HG03521 (cell line): Measurements from ENCODE around the gene BTG2.
A peak's percentile ranks its signal among the peaks of the same experiment; 100 is the strongest.
"Not testable (repeated sequence)": the region's sequence is repeated elsewhere in the genome, so short reads cannot be mapped to it uniquely, and the experiment has no call there.

Experiments used
- ATAC-seq: cut with Tn5 transposase; IDR thresholded peaks from one replicate; pipeline ENCODE4 v1.9.1; 2021; ENCODE audit warnings: mild to moderate bottlenecking, moderate library complexity; ENCODE audit not compliant: unreplicated experiment

Gene BTG2

GRCh38 chr1:203314025-203314759 is 8.9 kb downstream of the BTG2 start:
- ATAC-seq, result not testable (repeated sequence)

GRCh38 chr1:203316626-203317093 is 11.3 kb downstream of the BTG2 start:
- ATAC-seq, result no peak

- ATAC-seq, result no peak
These were observed 12.3 kb downstream of the BTG2 start for GRCh38 chr1:203317429-203318228.

- ATAC-seq, result no peak
These were observed 12.9 kb downstream of the BTG2 start for GRCh38 chr1:203318229-203318517.

GRCh38 chr1:203320591-203321272 is 15.4 kb downstream of the BTG2 start:
- ATAC-seq, result peak; percentile 62

GRCh38 chr1:203321273-203322052 is 16.1 kb downstream of the BTG2 start:
- ATAC-seq, result no peak

GRCh38 chr1:203322500-203323179 is 17.3 kb downstream of the BTG2 start:
- ATAC-seq, result no peak

GRCh38 chr1:203323587-203323986 is 18.3 kb downstream of the BTG2 start:
- no peak for ATAC-seq

GRCh38 chr1:203324105-203325025 is 19.0 kb downstream of the BTG2 start:
- ATAC-seq, result no peak

- ATAC-seq, result no peak
These were observed 19.7 kb downstream of the BTG2 start for GRCh38 chr1:203325026-203325417.

GRCh38 chr1:203325418-203326091 is 20.2 kb downstream of the BTG2 start:
- no peak for ATAC-seq

GRCh38 chr1:203326830-203327683 is 21.7 kb downstream of the BTG2 start:
- ATAC-seq, result peak; percentile 72

GRCh38 chr1:203327684-203328457 is 22.6 kb downstream of the BTG2 start:
- peak; percentile 24 for ATAC-seq

- ATAC-seq, result no peak
These were observed 23.4 kb downstream of the BTG2 start for GRCh38 chr1:203328714-203329122.

GRCh38 chr1:203331224-203331623 is 25.9 kb downstream of the BTG2 start:
- ATAC-seq, result no peak

- no peak for ATAC-seq
These were observed 30.2 kb downstream of the BTG2 start for GRCh38 chr1:203335503-203335902.

- ATAC-seq, result no peak
These were observed 30.8 kb downstream of the BTG2 start for GRCh38 chr1:203336097-203336496.
